RWPE2 (cell line): ENCODE results near the gene AP5S1.

Experiments used
- ATAC-seq: fragments of 200-7000 bp; cut with Tn5 transposase; 3 replicates; pipeline ENCODE4 v1.9.1; 2021; ENCODE audit warnings: low read depth
- DNase-seq: peaks from one replicate; pipeline ENCODE4 v3.0.0-alpha.2; 2020; ENCODE audit warnings: low spot score
- H3K27ac ChIP-seq: fragments of 450-650 bp; 2 replicates; pipeline ENCODE4 v1.5.1; 2017; ENCODE audit warnings: mild to moderate bottlenecking; ENCODE audit not compliant: poor library complexity, severe bottlenecking
- H3K27me3 ChIP-seq: fragments of 250-450 bp; sonication (Bioruptor Pico); 2 replicates; pipeline ENCODE4 v1.5.1; 2021; ENCODE audit warnings: mild to moderate bottlenecking, moderate library complexity; ENCODE audit not compliant: insufficient read depth, poor library complexity, severe bottlenecking
- H3K36me3 ChIP-seq: fragments of 250-450 bp; sonication (Bioruptor Pico); 2 replicates; pipeline ENCODE4 v1.5.1; 2020; ENCODE audit warnings: low read depth, mild to moderate bottlenecking, moderate library complexity
- H3K4me1 ChIP-seq: fragments of 250-450 bp; sonication (Bioruptor Pico); 2 replicates; pipeline ENCODE4 v1.5.1; 2021; ENCODE audit warnings: mild to moderate bottlenecking, moderate library complexity; ENCODE audit not compliant: insufficient read depth, poor library complexity, severe bottlenecking
- H3K4me3 ChIP-seq: fragments of 250-450 bp; sonication (Bioruptor Pico); 2 replicates; pipeline ENCODE4 v1.5.1; 2021; ENCODE audit warnings: mild to moderate bottlenecking, moderate library complexity; ENCODE audit not compliant: severe bottlenecking
- H3K9me3 ChIP-seq: fragments of 250-450 bp; sonication (Bioruptor Pico); 2 replicates; pipeline ENCODE4 v1.5.1; 2021; ENCODE audit warnings: mild to moderate bottlenecking, moderate library complexity; ENCODE audit not compliant: severe bottlenecking
- CTCF ChIP-seq: fragments of 450-650 bp; IDR thresholded peaks from one replicate; pipeline ENCODE4 v1.5.1; 2017; ENCODE audit warnings: mild to moderate bottlenecking, moderate library complexity; ENCODE audit not compliant: poor library complexity, severe bottlenecking

Gene AP5S1

GRCh38 chr20:3811467-3812258 is 8.7 kb upstream of the AP5S1 start:
- Histone ChIP-seq H3K27me3 (no peaks in the 10 kb centered on the region), H3K9me3 (no peaks in the 10 kb centered on the region), H3K4me1 (peaks cover 37% of the 10 kb centered on the region), H3K4me3 (peak overlapping the region; percentile 20), H3K27ac (peak overlapping the region; percentile 97), H3K36me3 (no peaks in the 10 kb centered on the region)
- DNase-seq (peak; percentile 98), ATAC-seq (peak; percentile 62)
- TF ChIP-seq CTCF = no peak

- H3K27ac ChIP-seq = peak overlapping the region; percentile 97
Measured at GRCh38 chr20:3812259-3812681, 8.1 kb upstream of the AP5S1 start.

GRCh38 chr20:3812975-3813847 is 7.1 kb upstream of the AP5S1 start:
- Histone ChIP-seq H3K4me1 (peaks cover 22% of the 10 kb centered on the region), H3K27ac (peak overlapping the region; percentile 97), H3K27me3 (no peaks in the 10 kb centered on the region), H3K4me3 (no peak overlapping the region), H3K36me3 (no peaks in the 10 kb centered on the region), H3K9me3 (no peaks in the 10 kb centered on the region)
- no peak for TF ChIP-seq CTCF
- no peak for ATAC-seq
- DNase-seq = no peak

More at GRCh38 chr20:3812259-3812681, 8.1 kb upstream of the AP5S1 start:
- Histone ChIP-seq H3K4me1 (peaks cover 31% of the 10 kb centered on the region), H3K4me3 (no peak overlapping the region), H3K27me3 (no peaks in the 10 kb centered on the region), H3K9me3 (no peaks in the 10 kb centered on the region), H3K36me3 (no peaks in the 10 kb centered on the region)
- no peak for DNase-seq
- no peak for ATAC-seq
- no peak for TF ChIP-seq CTCF

GRCh38 chr20:3813848-3814581 is 6.3 kb upstream of the AP5S1 start:
- H3K27ac ChIP-seq = peak overlapping the region; percentile 97
- no peak for ATAC-seq
- no peak for TF ChIP-seq CTCF

More at GRCh38 chr20:3813848-3814581, 6.3 kb upstream of the AP5S1 start:
- Histone ChIP-seq H3K4me3 (no peak overlapping the region), H3K36me3 (no peaks in the 10 kb centered on the region), H3K27me3 (no peaks in the 10 kb centered on the region), H3K9me3 (no peaks in the 10 kb centered on the region), H3K4me1 (peaks cover 19% of the 10 kb centered on the region)
- DNase-seq = no peak
